Kidney (tissue), 14 donors: ENCODE data around the gene ROBO3. TPM values are rescaled to one million over a fixed set of nuclear protein-coding genes. Genes with fewer than 3 reads are reported as not detected.

Experiments
- DNase-seq, 5 donors: peaks; one replicate each; pipeline ENCODE4 v3.0.0-alpha.2; 2013 to 2020
- FAIRE-seq: peaks from 2 replicates; lab custom pipeline; 2012; peaks lifted over from hg19 to GRCh38; lab: Jason Lieb, UNC
- H3K27ac ChIP-seq, 2 donors: one replicate each; pipeline ENCODE4 v1.7.0; 2013; ENCODE audit warnings: low read depth in 2 of 2, low read length in 2 of 2, inconsistent platforms in 1 of 2
- H3K27me3 ChIP-seq: one replicate; pipeline ENCODE4 v1.7.1; 2013; ENCODE audit warnings: low read length, inconsistent platforms; ENCODE audit not compliant: control insufficient read depth, insufficient read depth
- H3K36me3 ChIP-seq, 3 donors: one replicate each; pipeline versions ENCODE4 v1.7.0 to v1.7.1; 2013; ENCODE audit warnings: low read length in 3 of 3, control low read depth in 1 of 3, inconsistent platforms in 1 of 3; ENCODE audit not compliant: insufficient read depth in 3 of 3, control insufficient read depth in 2 of 3
- H3K4me1 ChIP-seq, 3 donors: one replicate each; pipeline versions ENCODE4 v1.7.0 to v1.7.1; 2013; ENCODE audit warnings: low read length in 3 of 3, inconsistent platforms in 1 of 3, low read depth in 1 of 3; ENCODE audit not compliant: control insufficient read depth in 2 of 3, insufficient read depth in 2 of 3
- H3K4me3 ChIP-seq, 3 donors: one replicate each; pipeline versions ENCODE4 v1.7.0 to v1.8.1; 2013; ENCODE audit warnings: low read length in 3 of 3, control low read depth in 1 of 3, inconsistent platforms in 1 of 3
- H3K9ac ChIP-seq, 3 donors: one replicate each; pipeline versions ENCODE4 v1.7.0 to v1.7.1; 2013; ENCODE audit warnings: low read length in 3 of 3, control low read depth in 1 of 3, inconsistent platforms in 1 of 3
- H3K9me3 ChIP-seq, 3 donors: one replicate each; pipeline versions ENCODE4 v1.7.0 to v1.7.1; 2013; ENCODE audit warnings: low read length in 3 of 3, control low read depth in 1 of 3, inconsistent platforms in 1 of 3; ENCODE audit not compliant: control insufficient read depth in 2 of 3, insufficient read depth in 1 of 3
- CTCF ChIP-seq: IDR thresholded peaks from 3 replicates; pipeline ENCODE4 v1.5.1; 2012; ENCODE audit warnings: mild to moderate bottlenecking, moderate library complexity, borderline replicate concordance; ENCODE audit not compliant: insufficient read depth; ENCODE audit errors: extremely low read depth
- intact Hi-C: fragments of 100-400 bp; cut with DNase I; formaldehyde crosslinking; loops from one replicate; pipeline ENCODE4 v1.11.1; 2022
- polyA plus RNA-seq: library from polyadenylated mRNA; stranded (reverse); fragments of 350-450 nt; fragmentation: Illumina TruSeq; extraction: RNeasy Lipid Tissue Mini Kit (QIAGEN cat#74804); gene quantifications from one replicate; pipeline ENCODE4 v1.2.3, GENCODE V29; 2014; ENCODE audit warnings: low read depth, low replicate concordance; ENCODE audit not compliant: insufficient read depth
- total RNA-seq: library from RNA; stranded (reverse); fragmentation: NEBNext Ultra II Directional; extraction: Animal tissue kit (Norgen Biotek cat#: 25700); gene quantifications from one replicate; pipeline ENCODE4 v1.2.1, GENCODE V29; 2021
- donor health status: control.
- donor health status: control.
- donor health status: control.
- donor health status: control.
- donor health status: control.
- donor health status: DM: yes; HTN: yes; CAD: no.
- donor health status: Normal renal cell carcinoma (clear cell type).

The ROBO3 gene
- total and polyA plus RNA-seq, 2 donors from 2014 or later, result 8.7 to 12.3 TPM

GRCh38 chr11:124899383-124900145, 34.3 kb downstream of the ROBO3 start:
- FAIRE-seq (no peak), DNase-seq (no peak)
- intact Hi-C loops, result no loop called here

GRCh38 chr11:124900464-124900863, 35.2 kb downstream of the ROBO3 start:
- Histone ChIP-seq H3K27ac (peak overlapping the region; percentile 63 to 67), H3K36me3 (no peaks in the 10 kb centered on the region), H3K9me3 (no peaks in the 10 kb centered on the region), H3K4me3 (no peak overlapping the region), H3K4me1 (peaks cover 0 to 8% (median 0%) of the 10 kb centered on the region in 3 donors), H3K9ac (peak overlapping the region in 1 of 3 donors; percentile 46), H3K27me3 (no peaks in the 10 kb centered on the region)
- no peak for FAIRE-seq
- intact Hi-C loops, result no loop called here
- peak in 1 of 5 donors; percentile 43 for DNase-seq
- no peak for TF ChIP-seq CTCF

More at GRCh38 chr11:124899383-124900145, 34.3 kb downstream of the ROBO3 start:
- H3K27ac ChIP-seq, result peak overlapping the region; percentile 38 to 63
- H3K4me1 ChIP-seq, result peaks cover 0 to 8% (median 0%) of the 10 kb centered on the region in 3 donors
- no peak overlapping the region for H3K9ac ChIP-seq
- no peaks in the 10 kb centered on the region for H3K36me3 ChIP-seq
- no peak for TF ChIP-seq CTCF
- no peaks in the 10 kb centered on the region for H3K27me3 ChIP-seq
- H3K9me3 ChIP-seq, result no peaks in the 10 kb centered on the region
- no peak overlapping the region for H3K4me3 ChIP-seq

- no peak overlapping the region for H3K4me3 ChIP-seq
- H3K27ac ChIP-seq, result no peak overlapping the region
- FAIRE-seq (no peak), DNase-seq (no peak)
- intact Hi-C loops, result no loop called here
- no peak for TF ChIP-seq CTCF
- H3K4me1 ChIP-seq, result peaks cover 0 to 6% (median 0%) of the 10 kb centered on the region in 3 donors
- H3K9me3 ChIP-seq, result no peaks in the 10 kb centered on the region
- H3K27me3 ChIP-seq, result no peaks in the 10 kb centered on the region
- no peaks in the 10 kb centered on the region for H3K36me3 ChIP-seq
- no peak overlapping the region for H3K9ac ChIP-seq
Measured at GRCh38 chr11:124902616-124903015, 37.4 kb downstream of the ROBO3 start.
